Stomach (tissue), 4 donors: ENCODE results near the gene DNAJB5.

Source experiments
- CTCF ChIP-seq, 7 experiments: fragments of 450-650 bp in 4 of 7; fragments of 200-600 bp in 3 of 7; sonication (generic) in 3 of 7; IDR thresholded peaks; one replicate each; pipeline ENCODE4 v1.5.1; 2016 to 2019; ENCODE audit warnings: antibody characterized with exemption in 7 of 7, control low read depth in 2 of 7, mild to moderate bottlenecking in 1 of 7
- POLR2A ChIP-seq, 4 donors: fragments of 450-650 bp; IDR thresholded peaks; one replicate each; pipeline ENCODE4 v1.6.1; 2016; ENCODE audit warnings: antibody characterized with exemption in 4 of 4, control low read depth in 2 of 4, mild to moderate bottlenecking in 1 of 4, moderate library complexity in 1 of 4

- TF ChIP-seq CTCF (IDR thresholded peaks at IDR 0.05) (no peak), POLR2A (IDR thresholded peaks at IDR 0.05) (no peak)
Observed at GRCh38 chr9:34958411-34958982, 31.0 kb upstream of the DNAJB5 start.
